ENCODE measurements around the gene PIGL.
A peak's percentile ranks its signal among the peaks of the same experiment; 100 is the strongest.

The PIGL gene

GRCh38 chr17:16239931-16240330 is 22.9 kb downstream of the PIGL start:
- H3K4me3 ChIP-seq (ENCODE audit: low read length): no peak overlapping the region
- H3K9me3 ChIP-seq (ENCODE audit: low read length): no peaks in the 10 kb centered on the region
- no peaks in the 10 kb centered on the region for H3K4me1 ChIP-seq (ENCODE audit: insufficient read depth, low read length)
- no peak overlapping the region for H2AFZ ChIP-seq (ENCODE audit: low read depth, low read length)
- no peaks in the 10 kb centered on the region for H3K36me3 ChIP-seq (ENCODE audit: insufficient read depth, low read length)
- no peaks in the 10 kb centered on the region for H3K27me3 ChIP-seq (ENCODE audit: insufficient read depth, low read length)

DNA sequence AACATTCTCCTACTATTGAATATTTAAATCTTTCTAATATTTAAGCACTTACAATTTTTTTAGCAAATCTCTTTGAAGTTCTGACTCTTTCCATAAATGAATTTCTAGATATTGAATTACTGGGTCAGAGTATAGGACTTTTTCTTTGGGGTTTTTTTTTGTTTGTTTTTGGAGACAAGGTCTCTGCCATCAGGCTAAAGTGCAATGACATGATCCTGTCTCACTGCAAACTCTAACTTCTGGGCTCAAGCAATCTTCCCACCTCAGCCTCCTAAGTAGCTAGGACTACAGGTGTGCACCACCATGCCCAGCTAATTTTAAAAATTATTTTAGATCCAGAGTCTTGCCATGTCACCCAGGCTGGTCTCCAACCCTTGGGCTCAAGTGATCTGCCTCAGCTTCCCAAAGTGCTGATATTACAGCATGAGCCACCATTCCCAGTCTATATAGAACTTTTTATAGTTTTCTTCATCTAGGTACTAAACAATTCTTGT is 24.9 kb downstream of the PIGL start:
- H3K4me1 ChIP-seq (ENCODE audit: insufficient read depth, low read length): no peaks in the 10 kb centered on the region
- H3K4me3 ChIP-seq (ENCODE audit: low read length): no peak overlapping the region
- H3K9me3 ChIP-seq (ENCODE audit: low read length): no peaks in the 10 kb centered on the region
- no peak overlapping the region for H2AFZ ChIP-seq (ENCODE audit: low read depth, low read length)
- H3K36me3 ChIP-seq (ENCODE audit: insufficient read depth, low read length): no peaks in the 10 kb centered on the region
- H3K27me3 ChIP-seq (ENCODE audit: insufficient read depth, low read length): no peaks in the 10 kb centered on the region

DNA sequence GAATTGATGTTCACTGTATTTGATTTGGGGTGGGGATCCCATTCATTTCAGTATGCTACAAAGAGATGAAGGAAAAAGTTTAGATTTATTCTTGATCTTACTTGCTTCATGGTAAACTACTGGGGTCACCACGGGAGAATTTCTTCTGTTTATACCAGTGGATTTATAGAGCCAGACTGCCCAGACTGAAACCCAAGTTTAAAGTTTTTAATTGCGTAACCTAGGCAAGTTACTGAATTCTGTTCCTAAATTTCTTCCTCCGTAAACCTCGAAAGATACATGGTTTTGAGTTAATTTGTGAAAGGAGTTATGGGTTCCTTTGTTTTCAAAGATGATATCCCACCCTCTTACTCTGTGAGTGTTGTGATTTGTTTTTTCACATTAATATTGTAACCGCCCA is 26.4 kb downstream of the PIGL start:
- Histone ChIP-seq H2AFZ (ENCODE audit: low read depth, low read length) (no peak overlapping the region), H3K4me1 (ENCODE audit: insufficient read depth, low read length) (no peaks in the 10 kb centered on the region), H3K4me3 (ENCODE audit: low read length) (no peak overlapping the region), H3K36me3 (ENCODE audit: insufficient read depth, low read length) (no peaks in the 10 kb centered on the region), H3K9me3 (ENCODE audit: low read length) (no peaks in the 10 kb centered on the region), H3K27me3 (ENCODE audit: insufficient read depth, low read length) (no peaks in the 10 kb centered on the region)

DNA sequence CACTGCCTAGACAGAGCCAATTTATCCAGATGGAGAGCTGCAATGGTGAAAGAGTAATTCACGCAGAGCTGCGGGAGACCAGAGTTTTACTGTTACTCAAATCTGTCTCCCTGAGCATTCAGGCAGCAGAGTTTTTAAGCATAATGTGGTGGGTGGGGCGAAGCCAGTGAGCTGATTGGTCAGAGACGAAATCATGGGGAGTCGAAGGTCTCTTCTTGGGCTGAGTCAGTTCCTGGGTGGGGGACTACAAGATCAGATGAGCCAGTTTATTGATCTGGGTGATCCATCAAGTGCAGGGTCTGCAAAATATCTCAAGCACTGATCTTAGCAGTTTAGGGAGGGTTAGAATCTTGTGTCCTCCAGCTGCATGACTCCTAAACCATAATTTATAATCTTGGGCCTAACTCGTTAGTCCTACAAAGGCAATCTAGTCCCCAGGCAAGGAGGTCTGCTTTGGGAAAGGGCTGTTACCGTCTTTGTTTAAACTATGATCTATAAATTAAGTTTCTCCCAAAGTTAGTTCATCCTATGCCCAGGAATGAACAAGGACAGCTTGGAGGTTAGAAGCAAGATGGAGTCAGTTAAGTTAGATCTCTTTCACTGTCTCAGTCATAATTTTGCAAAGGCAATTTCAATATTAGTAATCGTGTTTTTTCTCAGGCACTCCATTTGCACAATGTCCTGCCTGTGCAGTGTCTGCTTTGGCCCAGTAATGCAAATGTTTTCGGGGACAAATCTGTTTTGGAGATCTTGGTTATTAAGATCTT is 27.0 kb downstream of the PIGL start:
- Histone ChIP-seq H3K36me3 (ENCODE audit: insufficient read depth, low read length) (peaks cover 3% of the 10 kb centered on the region), H3K9me3 (ENCODE audit: low read length) (no peaks in the 10 kb centered on the region), H2AFZ (ENCODE audit: low read depth, low read length) (no peak overlapping the region), H3K4me3 (ENCODE audit: low read length) (no peak overlapping the region), H3K27me3 (ENCODE audit: insufficient read depth, low read length) (no peaks in the 10 kb centered on the region), H3K4me1 (ENCODE audit: insufficient read depth, low read length) (no peaks in the 10 kb centered on the region)

GRCh38 chr17:16247586-16247984 is 30.6 kb downstream of the PIGL start:
- Histone ChIP-seq H3K36me3 (ENCODE audit: insufficient read depth, low read length) (peaks cover 3% of the 10 kb centered on the region), H2AFZ (ENCODE audit: low read depth, low read length) (no peak overlapping the region), H3K27me3 (ENCODE audit: insufficient read depth, low read length) (no peaks in the 10 kb centered on the region), H3K9me3 (ENCODE audit: low read length) (no peaks in the 10 kb centered on the region), H3K4me3 (ENCODE audit: low read length) (no peak overlapping the region), H3K4me1 (ENCODE audit: insufficient read depth, low read length) (no peaks in the 10 kb centered on the region)

GRCh38 chr17:16250635-16251034 is 33.6 kb downstream of the PIGL start:
- H3K9me3 ChIP-seq (ENCODE audit: low read length): no peaks in the 10 kb centered on the region
- peaks cover 9% of the 10 kb centered on the region for H3K4me1 ChIP-seq (ENCODE audit: insufficient read depth, low read length)
- no peaks in the 10 kb centered on the region for H3K27me3 ChIP-seq (ENCODE audit: insufficient read depth, low read length)

GRCh38 chr17:16251043-16251442 is 34.0 kb downstream of the PIGL start:
- no peak overlapping the region for H2AFZ ChIP-seq (ENCODE audit: low read depth, low read length)
- H3K27me3 ChIP-seq (ENCODE audit: insufficient read depth, low read length): no peaks in the 10 kb centered on the region
- no peak overlapping the region for H3K4me3 ChIP-seq (ENCODE audit: low read length)
- no peaks in the 10 kb centered on the region for H3K9me3 ChIP-seq (ENCODE audit: low read length)
- H3K4me1 ChIP-seq (ENCODE audit: insufficient read depth, low read length): peaks cover 13% of the 10 kb centered on the region
- peaks cover 3% of the 10 kb centered on the region for H3K36me3 ChIP-seq (ENCODE audit: insufficient read depth, low read length)

More at GRCh38 chr17:16250635-16251034, 33.6 kb downstream of the PIGL start:
- peaks cover 3% of the 10 kb centered on the region for H3K36me3 ChIP-seq (ENCODE audit: insufficient read depth, low read length)
- no peak overlapping the region for H2AFZ ChIP-seq (ENCODE audit: low read depth, low read length)
- no peak overlapping the region for H3K4me3 ChIP-seq (ENCODE audit: low read length)

DNA sequence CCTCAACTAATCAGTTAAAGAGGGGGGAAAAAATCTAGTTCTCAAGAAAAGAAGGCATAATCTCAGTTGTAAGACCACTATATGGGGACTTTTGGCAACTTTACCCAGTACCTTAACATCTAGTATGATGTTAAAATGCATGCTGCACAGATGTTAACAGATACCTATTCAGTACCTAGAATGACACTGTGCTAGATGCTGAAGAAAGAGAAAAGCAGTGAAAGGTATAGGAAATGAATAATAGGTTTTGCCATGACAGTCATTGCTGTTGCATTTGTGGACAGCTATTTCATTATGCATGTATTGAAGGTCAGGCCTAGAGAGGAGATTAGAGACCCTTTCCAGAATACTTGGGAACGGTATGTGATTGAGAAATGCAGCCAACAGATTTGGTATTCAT is 34.5 kb downstream of the PIGL start:
- Histone ChIP-seq H3K4me1 (ENCODE audit: insufficient read depth, low read length) (peaks cover 14% of the 10 kb centered on the region), H3K27me3 (ENCODE audit: insufficient read depth, low read length) (no peaks in the 10 kb centered on the region), H3K4me3 (ENCODE audit: low read length) (no peak overlapping the region), H3K9me3 (ENCODE audit: low read length) (no peaks in the 10 kb centered on the region), H2AFZ (ENCODE audit: low read depth, low read length) (no peak overlapping the region), H3K36me3 (ENCODE audit: insufficient read depth, low read length) (peaks cover 3% of the 10 kb centered on the region)

GRCh38 chr17:16254773-16255400 is 37.9 kb downstream of the PIGL start:
- Histone ChIP-seq H3K4me3 (ENCODE audit: low read length) (no peak overlapping the region), H3K27me3 (ENCODE audit: insufficient read depth, low read length) (no peaks in the 10 kb centered on the region), H3K9me3 (ENCODE audit: low read length) (no peaks in the 10 kb centered on the region), H3K4me1 (ENCODE audit: insufficient read depth, low read length) (peaks cover 14% of the 10 kb centered on the region), H2AFZ (ENCODE audit: low read depth, low read length) (no peak overlapping the region), H3K36me3 (ENCODE audit: insufficient read depth, low read length) (no peaks in the 10 kb centered on the region)

DNA sequence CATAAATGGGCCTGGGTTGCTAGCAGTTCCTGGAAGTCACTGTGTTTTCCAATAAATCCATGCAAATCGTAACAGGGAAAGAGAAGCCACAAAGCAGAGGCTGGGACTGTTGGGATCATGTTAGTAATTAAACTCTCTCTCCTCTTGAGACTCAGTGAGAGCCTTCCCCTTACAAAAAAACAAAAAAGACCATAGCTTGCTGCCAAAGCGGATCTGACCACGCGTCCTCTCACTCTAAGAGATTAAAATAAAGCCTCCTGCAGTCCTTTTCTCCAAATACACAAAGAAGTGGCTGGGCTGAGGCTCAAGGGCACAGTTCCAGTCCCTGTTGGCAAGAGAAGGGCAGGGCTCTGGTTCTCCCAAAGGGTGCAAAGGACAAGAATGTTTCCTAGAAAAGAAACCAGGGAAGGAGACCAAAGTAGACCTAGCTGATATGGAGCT is 38.5 kb downstream of the PIGL start:
- peak overlapping the region; percentile 4 for H3K4me3 ChIP-seq (ENCODE audit: low read length)
- H2AFZ ChIP-seq (ENCODE audit: low read depth, low read length): no peak overlapping the region
- H3K9me3 ChIP-seq (ENCODE audit: low read length): peaks cover 2% of the 10 kb centered on the region
- H3K36me3 ChIP-seq (ENCODE audit: insufficient read depth, low read length): no peaks in the 10 kb centered on the region
- H3K27me3 ChIP-seq (ENCODE audit: insufficient read depth, low read length): no peaks in the 10 kb centered on the region
- H3K4me1 ChIP-seq (ENCODE audit: insufficient read depth, low read length): peaks cover 14% of the 10 kb centered on the region

- H3K4me3 ChIP-seq (ENCODE audit: low read length): no peak overlapping the region
- H3K9me3 ChIP-seq (ENCODE audit: low read length): peaks cover 2% of the 10 kb centered on the region
- peaks cover 14% of the 10 kb centered on the region for H3K4me1 ChIP-seq (ENCODE audit: insufficient read depth, low read length)
- H2AFZ ChIP-seq (ENCODE audit: low read depth, low read length): no peak overlapping the region
- no peaks in the 10 kb centered on the region for H3K36me3 ChIP-seq (ENCODE audit: insufficient read depth, low read length)
- H3K27me3 ChIP-seq (ENCODE audit: insufficient read depth, low read length): no peaks in the 10 kb centered on the region
These were observed 41.9 kb downstream of the PIGL start for GRCh38 chr17:16258901-16259300.

DNA sequence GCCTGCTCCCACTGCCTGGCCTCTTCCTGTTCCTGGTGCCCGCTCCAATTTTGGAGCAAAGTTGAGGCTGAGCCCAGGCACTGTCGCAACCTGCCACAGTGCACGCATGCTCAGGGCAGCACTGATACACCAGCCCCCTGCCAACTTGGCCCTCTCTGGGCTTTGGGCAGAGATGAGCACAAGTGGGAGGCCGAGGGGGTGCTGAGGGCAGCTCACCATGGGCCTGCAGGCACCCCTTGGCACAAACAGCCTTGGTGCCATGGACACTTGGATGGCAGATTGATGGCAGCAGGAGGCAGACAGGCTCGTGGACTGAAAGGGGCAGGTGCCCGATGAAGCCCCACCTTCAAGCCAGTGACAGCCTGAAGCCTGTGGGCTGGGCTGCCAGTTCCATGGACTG is 42.9 kb downstream of the PIGL start:
- no peak overlapping the region for H3K4me3 ChIP-seq (ENCODE audit: low read length)

GRCh38 chr17:16261049-16261448 is 44.0 kb downstream of the PIGL start:
- Histone ChIP-seq H3K4me3 (ENCODE audit: low read length) (no peak overlapping the region), H2AFZ (ENCODE audit: low read depth, low read length) (no peak overlapping the region), H3K4me1 (ENCODE audit: insufficient read depth, low read length) (peaks cover under 1% of the 10 kb centered on the region), H3K36me3 (ENCODE audit: insufficient read depth, low read length) (no peaks in the 10 kb centered on the region), H3K27me3 (ENCODE audit: insufficient read depth, low read length) (no peaks in the 10 kb centered on the region), H3K9me3 (ENCODE audit: low read length) (peaks cover 2% of the 10 kb centered on the region)

More for the DNA sequence above, 42.9 kb downstream of the PIGL start:
- H3K27me3 ChIP-seq (ENCODE audit: insufficient read depth, low read length): no peaks in the 10 kb centered on the region
- H2AFZ ChIP-seq (ENCODE audit: low read depth, low read length): no peak overlapping the region
- peaks cover 12% of the 10 kb centered on the region for H3K4me1 ChIP-seq (ENCODE audit: insufficient read depth, low read length)
- no peaks in the 10 kb centered on the region for H3K36me3 ChIP-seq (ENCODE audit: insufficient read depth, low read length)
- peaks cover 2% of the 10 kb centered on the region for H3K9me3 ChIP-seq (ENCODE audit: low read length)
